T-helper 2 cell treated with Interferon-gamma antibody and Interleukin-4, amounts not matched to agents 100 ng/mL and 5 ng/mL, for 36 hours (primary cell): ENCODE data around the gene FRMD5. TPM values are rescaled to one million over a fixed set of nuclear protein-coding genes. Genes with fewer than 3 reads are reported as not detected.

Source experiments
- intact Hi-C: fragments of 100-400 bp; cut with micrococcal nuclease; formaldehyde crosslinking; loops from one replicate; pipeline ENCODE4 v1.15.1; 2023
- total RNA-seq: library from RNA; stranded (reverse); gene quantifications from 2 replicates; pipeline ENCODE4 v1.2.3, GENCODE V29; 2022

Gene FRMD5
- total RNA-seq, 1 donor from 2014 or later, result not detected

- intact Hi-C loops, result no loop called here
These were observed 31.7 kb downstream of the FRMD5 start for GRCh38 chr15:44163370-44163769.

DNA sequence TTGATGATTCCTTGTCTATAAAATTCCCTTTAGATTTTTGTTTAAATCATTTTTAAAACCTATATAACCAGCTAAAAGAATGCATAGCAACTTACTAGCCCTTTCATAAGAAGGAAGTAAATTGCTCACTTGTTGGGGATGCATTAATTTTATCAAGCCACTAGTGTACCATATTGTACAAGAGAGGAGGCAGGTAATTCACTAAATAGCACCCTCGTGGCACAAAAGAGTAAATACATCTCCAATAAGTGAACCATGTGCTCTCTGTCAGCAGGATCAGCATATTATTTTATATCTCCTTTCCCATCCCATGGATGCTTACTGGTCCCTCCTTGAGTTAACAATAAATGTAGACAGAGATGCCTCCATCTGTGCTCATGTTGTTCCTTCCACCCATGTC lies 34.3 kb downstream of the FRMD5 start:
- intact Hi-C loops, result no loop called here

DNA sequence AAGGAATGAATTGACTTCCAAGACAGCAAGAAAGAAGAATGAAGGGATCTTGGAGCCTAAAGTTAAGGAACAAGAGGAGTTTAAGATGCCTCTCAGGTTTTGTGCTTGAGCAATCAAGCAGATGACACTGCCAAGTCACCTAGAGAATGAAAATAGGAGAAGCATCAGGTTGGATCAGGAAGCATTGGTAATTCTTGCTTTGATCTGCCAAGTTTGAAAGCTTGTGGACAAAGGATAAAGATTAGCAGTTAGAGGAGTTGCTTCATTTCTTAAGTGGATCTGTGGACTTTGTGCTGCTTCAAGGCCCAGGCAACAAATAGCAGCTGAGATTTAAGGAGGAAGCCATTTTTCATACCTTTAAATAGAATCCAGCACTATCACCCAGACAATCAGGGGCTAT lies 35.6 kb downstream of the FRMD5 start:
- intact Hi-C loops, result no loop called here

- intact Hi-C loops, result no loop called here
These were observed 37.0 kb downstream of the FRMD5 start for GRCh38 chr15:44158111-44158510.

DNA sequence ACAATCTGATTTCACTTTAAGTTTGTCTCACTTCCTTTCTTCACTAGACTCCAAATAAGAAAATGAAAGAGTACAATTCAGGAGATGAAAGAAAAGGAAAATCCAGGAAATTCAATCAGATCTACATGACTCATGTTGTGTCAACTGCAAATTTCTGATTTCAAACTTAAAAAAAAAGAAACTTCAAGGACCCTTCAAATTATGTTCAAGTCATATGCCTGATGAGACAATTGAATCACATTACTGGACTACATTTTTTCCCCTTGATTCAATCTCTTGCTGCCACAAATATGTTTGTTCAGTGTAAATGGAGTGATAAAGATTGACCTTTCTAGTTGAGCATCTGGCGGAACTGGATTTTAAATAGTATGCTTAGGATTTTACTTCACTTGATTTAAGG lies 37.4 kb downstream of the FRMD5 start:
- intact Hi-C loops, result no loop called here

- intact Hi-C loops, result no loop called here
These were observed 41.7 kb downstream of the FRMD5 start for GRCh38 chr15:44153352-44153751.

DNA sequence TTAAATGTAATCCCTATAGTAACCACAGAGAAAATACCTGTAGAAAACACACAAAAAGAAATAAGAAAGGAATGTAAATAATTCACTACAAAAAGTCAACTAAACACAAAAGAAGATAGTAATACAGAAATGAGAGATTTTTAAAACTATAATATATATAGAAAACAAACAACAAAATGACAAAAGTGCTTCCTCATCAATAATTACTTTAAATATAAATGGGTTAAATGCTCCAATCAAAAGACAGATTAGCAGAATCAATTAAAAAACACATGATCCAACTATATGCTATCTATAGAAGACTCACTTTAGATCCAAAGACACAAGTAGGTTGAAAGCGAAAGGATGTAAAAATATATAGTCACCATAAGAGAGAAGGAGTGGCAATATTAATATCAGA lies 45.8 kb downstream of the FRMD5 start:
- intact Hi-C loops, result no loop called here

DNA sequence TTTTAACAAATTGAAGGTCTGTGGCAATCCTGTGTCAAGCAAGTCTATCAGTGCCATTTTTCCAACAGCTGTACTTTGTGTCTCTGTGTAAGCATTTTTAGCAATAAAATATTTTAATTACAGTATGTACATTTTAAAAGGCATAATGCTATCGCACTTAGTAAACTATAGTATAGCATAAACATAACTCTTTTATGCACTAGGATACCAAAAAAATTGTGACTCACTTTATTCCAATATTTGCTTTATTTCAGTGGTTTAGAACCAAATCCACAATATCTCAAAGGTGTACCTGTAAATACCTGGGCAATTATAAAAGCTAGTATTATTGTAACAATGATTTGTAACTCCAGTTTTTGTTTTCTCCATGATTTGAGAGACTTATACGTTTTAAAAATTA lies 46.5 kb downstream of the FRMD5 start:
- intact Hi-C loops, result no loop called here

DNA sequence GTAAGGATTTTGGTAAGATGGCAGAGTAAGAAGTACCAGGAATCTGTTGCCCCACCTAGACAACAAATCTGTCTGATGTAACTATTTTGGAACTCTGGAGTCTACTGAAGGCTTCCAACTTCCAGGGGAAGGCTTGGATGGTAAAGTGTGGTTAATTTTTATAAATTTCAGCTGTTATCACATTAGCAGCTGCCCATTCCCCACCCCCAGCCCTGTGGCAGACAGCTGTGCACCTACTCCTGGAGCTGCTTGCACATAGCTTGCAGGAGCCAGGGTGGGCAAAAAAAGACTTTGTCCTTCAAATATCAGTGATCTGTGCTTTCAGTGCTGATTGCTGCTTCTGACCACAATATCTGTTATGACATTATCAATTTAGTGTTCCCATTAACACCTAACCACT lies 47.4 kb downstream of the FRMD5 start:
- intact Hi-C loops, result no loop called here

DNA sequence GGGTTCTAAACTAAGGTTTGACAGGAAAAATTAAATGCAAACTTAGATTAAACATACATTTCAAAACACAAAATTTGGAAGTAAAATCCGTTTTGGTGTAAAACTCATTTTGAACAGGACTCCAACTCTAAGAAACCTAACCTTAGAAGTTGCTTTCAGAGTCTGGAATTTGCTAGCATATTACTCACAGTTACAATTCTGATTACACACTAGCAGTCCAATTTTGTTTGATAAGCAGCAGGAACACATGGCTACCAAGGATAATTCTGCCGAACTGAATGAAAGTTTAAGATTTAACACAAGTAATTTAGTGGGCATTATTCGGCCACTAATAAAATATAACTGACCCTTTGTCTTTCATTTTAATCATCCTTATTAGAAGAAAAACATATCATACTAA lies 49.6 kb downstream of the FRMD5 start:
- intact Hi-C loops, result no loop called here

DNA sequence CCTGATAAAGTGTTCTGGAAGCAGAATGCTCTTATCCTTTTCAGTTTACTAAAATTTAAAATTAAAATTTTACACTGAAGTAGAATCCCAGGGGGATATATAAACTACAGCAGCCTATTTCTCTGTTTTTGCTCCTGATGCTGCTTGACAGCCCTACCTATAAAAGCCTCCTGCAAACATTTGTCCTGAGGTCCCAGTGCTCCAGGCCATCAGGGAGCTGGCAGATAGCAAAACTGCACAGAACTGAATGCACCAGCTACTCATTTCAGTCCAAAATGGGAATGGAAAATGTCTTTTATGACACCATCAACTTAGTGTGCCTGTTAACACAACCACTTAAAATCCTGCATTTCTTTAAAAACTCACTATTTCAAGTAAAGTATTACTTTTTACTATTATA lies 50.1 kb downstream of the FRMD5 start:
- intact Hi-C loops, result no loop called here

- intact Hi-C loops, result no loop called here
These were observed 50.9 kb downstream of the FRMD5 start for GRCh38 chr15:44144184-44144583.

DNA sequence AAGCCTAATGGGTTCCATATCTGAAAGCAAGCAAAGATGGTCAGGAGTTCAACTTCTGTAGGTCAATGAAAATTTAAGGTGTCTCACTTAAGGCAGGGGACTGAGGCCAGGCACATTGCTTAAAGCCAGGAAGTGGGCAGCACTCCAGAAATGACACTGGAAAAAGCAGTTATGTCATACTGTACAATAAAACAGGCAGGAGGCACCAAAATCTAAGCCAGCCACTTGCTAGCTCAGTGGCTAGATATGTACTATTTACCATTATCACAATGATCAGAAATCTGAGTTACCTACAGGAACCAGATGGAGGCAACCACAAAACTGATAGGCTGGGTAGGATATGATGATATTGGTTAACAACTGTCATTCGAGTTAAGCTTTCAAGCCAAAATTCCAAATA lies 57.3 kb downstream of the FRMD5 start:
- intact Hi-C loops, result no loop called here

- intact Hi-C loops, result no loop called here
These were observed 58.0 kb downstream of the FRMD5 start for GRCh38 chr15:44136991-44137477.

GRCh38 chr15:44132057-44132456 lies 63.0 kb downstream of the FRMD5 start:
- intact Hi-C loops, result no loop called here

DNA sequence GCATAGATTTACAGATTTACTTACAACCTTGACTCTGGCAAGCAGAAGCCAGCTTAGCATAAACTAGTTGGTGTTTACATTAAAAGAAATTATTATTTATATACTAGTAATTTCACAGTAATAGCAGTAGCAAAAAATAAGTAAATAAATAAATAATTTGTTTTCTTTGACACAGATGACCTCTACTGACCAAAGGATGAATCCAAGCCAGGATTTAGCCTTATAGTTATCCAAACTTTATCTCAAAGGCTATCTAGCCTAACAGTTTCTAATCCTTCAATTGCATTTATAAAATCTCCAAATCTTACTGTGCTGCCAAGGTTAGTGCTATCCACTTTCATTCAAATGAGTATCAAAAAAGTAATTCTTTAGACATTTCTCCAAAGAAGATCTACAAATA lies 64.3 kb downstream of the FRMD5 start:
- intact Hi-C loops, result no loop called here

DNA sequence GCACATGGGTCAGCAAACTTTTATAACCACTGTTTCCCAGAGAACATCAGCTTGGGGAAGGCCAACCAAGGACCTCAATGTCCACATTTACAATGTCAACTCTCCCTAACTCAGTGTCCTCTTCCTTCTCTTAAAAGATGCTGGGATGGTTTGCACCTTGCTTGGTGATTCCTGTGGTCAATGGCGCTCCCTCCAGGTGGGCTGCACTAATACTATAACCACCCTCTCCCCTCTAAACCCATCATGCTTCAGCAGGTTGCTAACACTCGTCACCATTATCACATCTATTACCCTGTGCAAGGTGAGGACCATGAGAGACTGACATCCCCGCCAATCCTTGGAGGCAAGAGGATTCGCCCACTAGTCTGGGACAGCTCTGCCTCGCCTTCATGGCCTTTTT lies 65.2 kb downstream of the FRMD5 start:
- intact Hi-C loops, result no loop called here

- intact Hi-C loops, result no loop called here
These were observed 66.6 kb downstream of the FRMD5 start for GRCh38 chr15:44128443-44128842.

DNA sequence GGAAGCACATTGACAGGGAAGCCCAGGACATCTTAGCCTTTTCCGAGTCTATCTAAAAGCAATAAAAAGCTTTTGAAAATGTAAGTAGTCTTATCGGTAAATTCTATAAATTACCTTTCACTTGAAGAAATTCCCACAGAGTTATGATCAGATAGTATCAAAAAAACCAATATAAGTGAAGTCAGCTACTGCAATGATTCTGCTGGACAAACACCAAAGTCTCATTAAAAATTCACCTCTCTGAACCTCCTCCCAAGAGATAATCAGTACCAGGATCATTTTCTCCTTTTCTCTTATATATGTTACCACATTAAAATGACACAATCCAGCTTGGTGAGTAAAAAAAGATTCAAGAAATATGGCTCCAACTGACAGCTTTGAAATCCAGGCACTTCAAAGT lies 69.2 kb downstream of the FRMD5 start:
- intact Hi-C loops, result no loop called here

GRCh38 chr15:44102675-44103254 lies 92.3 kb downstream of the FRMD5 start:
- intact Hi-C loops, result no loop called here

- intact Hi-C loops, result no loop called here
These were observed 93.1 kb downstream of the FRMD5 start for GRCh38 chr15:44101944-44102343.

- intact Hi-C loops, result no loop called here
These were observed 93.8 kb downstream of the FRMD5 start for GRCh38 chr15:44101286-44101685.

- intact Hi-C loops, result no loop called here
These were observed 95.4 kb downstream of the FRMD5 start for GRCh38 chr15:44099671-44100070.

DNA sequence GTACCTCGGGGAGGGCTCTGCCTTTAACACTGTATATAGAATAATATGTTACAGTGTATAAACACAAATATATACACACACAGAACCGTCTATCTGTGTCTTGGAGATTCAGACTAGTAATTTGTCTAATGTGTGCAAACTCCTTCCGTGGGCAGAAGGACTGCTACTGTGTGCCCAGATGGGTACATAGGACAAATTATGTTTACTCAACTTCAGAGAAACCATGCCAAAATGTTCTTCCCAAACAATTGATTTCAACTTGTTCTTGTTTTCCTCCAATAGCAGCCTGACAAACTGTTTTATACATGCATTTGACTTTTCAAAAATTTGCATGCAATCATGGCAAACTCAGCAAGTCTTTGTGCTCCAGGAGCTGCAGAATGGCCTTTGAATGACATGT lies 97.5 kb downstream of the FRMD5 start:
- intact Hi-C loops, result no loop called here
